Measurements from ENCODE around the gene CCDC187. TPM values are rescaled to one million over a fixed set of nuclear protein-coding genes. Genes with fewer than 3 reads are reported as not detected.

The CCDC187 gene
- total and polyA plus RNA-seq, 2 of the 13 experiments (the other 11 are each of a cell fraction or from before 2014, with no cell fraction given), result 0.03 to 0.13 TPM

GRCh38 chr9:136297016-136297691 is 6.7 kb downstream of the CCDC187 start (continued):
- TF ChIP-seq ZNF607 (CRISPR knock-in tag; IDR thresholded peaks at IDR 0.05; ENCODE audit: borderline replicate concordance) (no peak), PRDM10 (CRISPR knock-in tag; IDR thresholded peaks at IDR 0.05; ENCODE audit: low read depth) (no peak), ZNF18 (CRISPR knock-in tag; IDR thresholded peaks at IDR 0.05; ENCODE audit: insufficient replicate concordance) (peak; percentile 100), ARNT2 (CRISPR knock-in tag; IDR thresholded peaks at IDR 0.05; ENCODE audit: low read depth) (no peak), NR1H2 (CRISPR knock-in tag; IDR thresholded peaks at IDR 0.05; ENCODE audit: borderline replicate concordance, low read depth) (peak; percentile 81; the same call in 1 of the 2 replicates), ZFYVE20 (CRISPR knock-in tag; IDR thresholded peaks at IDR 0.05; ENCODE audit: borderline replicate concordance, low read depth) (no peak), TOE1 (CRISPR knock-in tag; IDR thresholded peaks at IDR 0.05) (no peak), FUBP1 (CRISPR knock-in tag; IDR thresholded peaks at IDR 0.05; ENCODE audit: borderline replicate concordance) (no peak)
- TF ChIP-seq, protein P1, sequence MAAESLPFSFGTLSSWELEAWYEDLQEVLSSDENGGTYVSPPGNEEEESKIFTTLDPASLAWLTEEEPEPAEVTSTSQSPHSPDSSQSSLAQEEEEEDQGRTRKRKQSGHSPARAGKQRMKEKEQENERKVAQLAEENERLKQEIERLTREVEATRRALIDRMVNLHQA (CRISPR knock-in tag; IDR thresholded peaks at IDR 0.05), result no peak
- TF ChIP-seq, protein P2, sequence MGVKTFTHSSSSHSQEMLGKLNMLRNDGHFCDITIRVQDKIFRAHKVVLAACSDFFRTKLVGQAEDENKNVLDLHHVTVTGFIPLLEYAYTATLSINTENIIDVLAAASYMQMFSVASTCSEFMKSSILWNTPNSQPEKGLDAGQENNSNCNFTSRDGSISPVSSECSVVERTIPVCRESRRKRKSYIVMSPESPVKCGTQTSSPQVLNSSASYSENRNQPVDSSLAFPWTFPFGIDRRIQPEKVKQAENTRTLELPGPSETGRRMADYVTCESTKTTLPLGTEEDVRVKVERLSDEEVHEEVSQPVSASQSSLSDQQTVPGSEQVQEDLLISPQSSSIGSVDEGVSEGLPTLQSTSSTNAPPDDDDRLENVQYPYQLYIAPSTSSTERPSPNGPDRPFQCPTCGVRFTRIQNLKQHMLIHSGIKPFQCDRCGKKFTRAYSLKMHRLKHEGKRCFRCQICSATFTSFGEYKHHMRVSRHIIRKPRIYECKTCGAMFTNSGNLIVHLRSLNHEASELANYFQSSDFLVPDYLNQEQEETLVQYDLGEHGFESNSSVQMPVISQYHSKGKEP (CRISPR knock-in tag; IDR thresholded peaks at IDR 0.05), result no peak
- TF ChIP-seq, protein P3, sequence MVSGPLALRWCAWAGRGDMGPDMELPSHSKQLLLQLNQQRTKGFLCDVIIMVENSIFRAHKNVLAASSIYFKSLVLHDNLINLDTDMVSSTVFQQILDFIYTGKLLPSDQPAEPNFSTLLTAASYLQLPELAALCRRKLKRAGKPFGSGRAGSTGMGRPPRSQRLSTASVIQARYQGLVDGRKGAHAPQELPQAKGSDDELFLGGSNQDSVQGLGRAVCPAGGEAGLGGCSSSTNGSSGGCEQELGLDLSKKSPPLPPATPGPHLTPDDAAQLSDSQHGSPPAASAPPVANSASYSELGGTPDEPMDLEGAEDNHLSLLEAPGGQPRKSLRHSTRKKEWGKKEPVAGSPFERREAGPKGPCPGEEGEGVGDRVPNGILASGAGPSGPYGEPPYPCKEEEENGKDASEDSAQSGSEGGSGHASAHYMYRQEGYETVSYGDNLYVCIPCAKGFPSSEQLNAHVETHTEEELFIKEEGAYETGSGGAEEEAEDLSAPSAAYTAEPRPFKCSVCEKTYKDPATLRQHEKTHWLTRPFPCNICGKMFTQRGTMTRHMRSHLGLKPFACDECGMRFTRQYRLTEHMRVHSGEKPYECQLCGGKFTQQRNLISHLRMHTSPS (CRISPR knock-in tag; IDR thresholded peaks at IDR 0.05; ENCODE audit: low read depth), result peak; percentile 82
- TF ChIP-seq, protein P4, sequence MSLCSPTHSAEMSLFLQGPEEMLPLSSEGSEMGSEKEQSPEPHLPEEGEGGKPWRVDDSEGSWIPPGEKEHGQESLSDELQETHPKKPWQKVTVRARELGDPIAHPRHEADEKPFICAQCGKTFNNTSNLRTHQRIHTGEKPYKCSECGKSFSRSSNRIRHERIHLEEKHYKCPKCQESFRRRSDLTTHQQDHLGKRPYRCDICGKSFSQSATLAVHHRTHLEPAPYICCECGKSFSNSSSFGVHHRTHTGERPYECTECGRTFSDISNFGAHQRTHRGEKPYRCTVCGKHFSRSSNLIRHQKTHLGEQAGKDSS (CRISPR knock-in tag; IDR thresholded peaks at IDR 0.05; ENCODE audit: borderline replicate concordance, low read depth), result peak; percentile 86
